HG03575 (cell line): ENCODE data around the gene DOCK10.

Experiments
- ATAC-seq: cut with Tn5 transposase; IDR thresholded peaks from one replicate; pipeline ENCODE4 v1.9.1; 2021; ENCODE audit not compliant: unreplicated experiment, insufficient number of reproducible peaks, low FRiP score; ENCODE audit errors: extremely low read depth

DOCK10 gene

GRCh38 chr2:225020168-225020849, 22.0 kb downstream of the DOCK10 start:
- no peak for ATAC-seq

- ATAC-seq = no peak
Measured at GRCh38 chr2:225019105-225019504, 23.2 kb downstream of the DOCK10 start.

- ATAC-seq = no peak
Measured at GRCh38 chr2:225017713-225018112, 24.6 kb downstream of the DOCK10 start.

GRCh38 chr2:225017098-225017685, 25.1 kb downstream of the DOCK10 start:
- ATAC-seq = no peak

GRCh38 chr2:225013425-225014365, 28.6 kb downstream of the DOCK10 start:
- ATAC-seq = no peak

- ATAC-seq = no peak
Measured at GRCh38 chr2:225011585-225011984, 30.7 kb downstream of the DOCK10 start.

- ATAC-seq = no peak
Measured at GRCh38 chr2:225010804-225011203, 31.5 kb downstream of the DOCK10 start.

- ATAC-seq = no peak
Measured at GRCh38 chr2:225009768-225010167, 32.5 kb downstream of the DOCK10 start.

GRCh38 chr2:225008935-225009334, 33.3 kb downstream of the DOCK10 start:
- ATAC-seq = no peak

- no peak for ATAC-seq
Measured at GRCh38 chr2:225008179-225008856, 34.0 kb downstream of the DOCK10 start.

GRCh38 chr2:225006730-225007129, 35.5 kb downstream of the DOCK10 start:
- no peak for ATAC-seq

- no peak for ATAC-seq
Measured at GRCh38 chr2:225004597-225004996, 37.7 kb downstream of the DOCK10 start.

- peak; percentile 91 for ATAC-seq
Measured at GRCh38 chr2:225002656-225003045, 39.6 kb downstream of the DOCK10 start.

- ATAC-seq = no peak
Measured at GRCh38 chr2:225002039-225002655, 40.1 kb downstream of the DOCK10 start.

GRCh38 chr2:224999754-225000153, 42.5 kb downstream of the DOCK10 start:
- no peak for ATAC-seq

- ATAC-seq = no peak
Measured at GRCh38 chr2:224999321-224999720, 42.9 kb downstream of the DOCK10 start.

GRCh38 chr2:224997802-224998201, 44.5 kb downstream of the DOCK10 start:
- ATAC-seq = no peak

GRCh38 chr2:224995419-224995818, 46.8 kb downstream of the DOCK10 start:
- ATAC-seq = no peak

- ATAC-seq = no peak
Measured at GRCh38 chr2:224994242-224994823, 47.9 kb downstream of the DOCK10 start.
